DMS 273 (cell line): ENCODE measurements around the gene ELN.

Source experiments
- DNase-seq: peaks from one replicate; lab custom pipeline; 2025; ENCODE audit not compliant: unreplicated experiment; lab: John Stamatoyannopoulos, UW

Gene ELN

DNA sequence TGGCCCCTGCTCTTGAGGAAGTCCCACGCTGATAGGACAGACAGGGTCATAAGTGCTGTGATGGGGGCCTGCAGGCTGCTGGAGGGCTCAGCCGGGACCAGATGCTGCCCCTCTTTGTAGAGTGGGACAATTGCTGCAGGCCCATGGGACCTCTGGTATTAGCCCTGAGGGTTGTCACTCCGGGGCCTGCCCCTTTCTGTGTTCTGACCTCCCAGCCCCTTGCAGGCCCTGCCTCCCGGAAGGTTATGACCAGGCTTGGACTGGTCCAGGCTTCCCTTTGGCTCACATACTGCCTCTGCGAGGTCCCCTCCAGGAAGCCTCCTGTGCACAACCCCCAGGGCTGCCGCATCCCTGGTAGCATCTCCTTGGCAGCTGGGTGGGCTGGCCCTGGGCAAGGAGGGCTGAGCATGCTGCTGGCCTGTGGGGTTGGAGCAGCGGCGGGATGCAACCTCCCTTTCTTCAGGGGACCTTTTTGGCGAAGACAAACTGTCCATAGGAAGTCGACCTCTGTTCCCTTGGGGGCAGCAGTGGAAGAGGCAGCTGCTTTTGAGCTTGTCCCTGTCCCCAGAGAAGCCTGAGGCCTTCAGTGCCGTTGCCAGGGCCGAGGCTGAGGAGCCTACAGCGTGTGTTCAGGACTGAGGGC lies 64.5 kb downstream of the ELN start:
- no peak for DNase-seq

DNA sequence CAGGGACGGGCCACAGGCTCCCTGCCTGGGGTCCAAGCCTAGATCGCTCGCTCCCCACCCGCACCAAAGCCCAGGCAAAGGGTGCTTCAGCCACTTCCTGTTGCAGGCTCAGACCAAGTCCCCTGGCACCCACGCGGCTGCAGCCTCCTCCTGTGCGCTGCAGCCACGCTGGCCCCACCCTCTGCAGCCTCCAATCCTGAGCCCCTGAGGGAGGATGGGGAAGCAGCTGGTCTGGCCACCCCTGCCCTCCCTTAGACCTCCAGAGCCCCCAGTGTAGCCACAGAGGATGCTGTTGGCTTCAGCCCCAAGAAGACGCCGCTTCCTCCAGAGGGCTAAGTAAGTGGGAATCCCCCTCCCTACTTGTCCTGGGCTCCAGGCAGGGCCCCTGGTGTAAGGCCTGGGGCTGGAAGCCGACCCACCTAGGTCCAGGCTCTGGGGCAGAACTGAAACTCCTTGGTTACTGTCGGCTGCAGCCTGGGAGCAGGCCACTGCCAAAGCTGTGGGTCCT lies 65.0 kb downstream of the ELN start:
- no peak for DNase-seq

DNA sequence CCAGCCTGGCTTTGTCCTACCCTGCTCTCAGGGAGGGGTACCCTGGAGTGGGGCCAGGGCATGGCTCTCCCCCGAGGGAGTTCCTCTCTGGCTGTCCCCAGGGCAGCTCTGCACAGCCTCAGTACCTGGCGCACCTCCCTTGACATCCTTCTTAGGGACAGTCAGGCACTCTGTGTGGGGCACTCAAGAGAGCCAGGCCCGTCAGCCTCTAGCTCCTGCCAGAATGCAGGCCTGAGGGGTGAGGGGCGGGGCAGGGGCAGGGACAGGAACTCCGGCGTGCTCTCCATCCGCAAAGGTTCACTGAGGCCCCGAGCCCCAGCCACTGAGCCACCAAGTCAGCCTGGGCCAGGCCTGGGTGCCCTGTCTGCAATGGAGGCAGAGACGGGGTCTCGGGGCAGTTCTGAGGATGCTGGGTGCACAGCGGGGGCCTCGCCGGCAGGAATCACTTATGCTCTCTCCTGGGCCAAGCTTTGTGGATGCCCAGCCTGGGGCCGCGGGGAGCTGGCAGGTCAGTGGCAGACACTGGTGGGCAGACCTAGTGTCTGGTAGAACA lies 65.8 kb downstream of the ELN start:
- no peak for DNase-seq

DNA sequence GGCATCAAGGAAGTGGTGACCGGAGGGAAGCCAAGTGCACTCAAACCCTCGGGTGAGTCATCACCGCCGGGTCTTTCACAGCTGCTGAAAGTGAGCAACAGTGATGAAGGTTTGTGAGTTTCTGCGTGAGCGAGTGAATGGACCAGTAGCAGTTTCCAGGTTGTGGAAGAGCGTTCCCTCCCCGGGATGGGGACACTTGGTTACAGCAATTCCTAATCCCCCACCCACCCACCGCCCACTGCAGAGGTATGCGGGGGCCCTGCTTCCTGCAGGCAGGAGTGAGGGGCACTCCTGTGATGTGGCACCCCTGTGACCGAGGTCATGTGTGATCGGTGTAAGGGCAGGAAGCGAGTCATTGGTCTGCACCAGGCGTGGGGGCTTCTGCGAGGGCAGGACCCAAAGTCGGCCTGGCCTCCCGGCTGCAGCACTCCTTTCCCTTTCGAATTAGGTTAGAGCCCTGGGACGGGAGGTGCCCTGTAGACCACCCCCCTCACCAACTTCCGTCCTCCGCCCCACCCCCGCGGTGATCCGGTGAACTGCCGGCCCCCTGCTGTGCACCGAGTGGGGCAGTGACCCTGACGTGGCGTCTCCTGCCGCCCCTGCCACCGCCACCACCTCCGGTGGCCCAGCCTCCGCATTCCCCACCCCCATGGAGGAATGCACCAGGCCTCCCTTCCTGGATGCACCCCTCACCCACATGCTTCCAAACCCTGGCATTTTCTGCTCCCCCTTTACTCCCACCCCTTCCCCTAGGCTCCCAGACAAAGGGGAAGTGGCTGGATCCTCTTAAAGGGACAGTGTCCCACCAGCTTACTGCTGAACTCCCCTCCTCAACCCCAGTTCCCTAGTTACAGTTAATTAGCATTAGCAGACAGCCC lies 66.5 kb downstream of the ELN start:
- DNase-seq, result no peak

DNA sequence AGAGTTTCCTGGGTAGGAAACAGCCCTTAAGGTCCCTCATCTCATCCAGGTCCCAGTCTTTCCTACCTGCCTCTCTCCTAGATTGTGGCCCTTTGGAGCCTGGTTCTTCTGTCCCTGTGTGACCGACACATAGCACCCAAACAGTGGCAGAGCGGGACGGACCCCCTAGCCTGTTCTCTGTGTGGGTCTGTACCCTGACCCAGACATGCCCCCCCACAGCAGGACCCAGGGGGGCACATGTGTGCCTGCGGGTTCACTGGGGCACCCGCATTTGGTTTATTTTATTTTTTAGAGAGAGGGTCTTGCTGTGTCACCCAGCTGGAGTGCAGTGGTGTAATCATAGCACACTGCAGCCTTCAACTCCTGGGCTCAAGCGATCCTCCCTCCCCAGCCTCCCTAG lies 67.2 kb downstream of the ELN start:
- no peak for DNase-seq

DNA sequence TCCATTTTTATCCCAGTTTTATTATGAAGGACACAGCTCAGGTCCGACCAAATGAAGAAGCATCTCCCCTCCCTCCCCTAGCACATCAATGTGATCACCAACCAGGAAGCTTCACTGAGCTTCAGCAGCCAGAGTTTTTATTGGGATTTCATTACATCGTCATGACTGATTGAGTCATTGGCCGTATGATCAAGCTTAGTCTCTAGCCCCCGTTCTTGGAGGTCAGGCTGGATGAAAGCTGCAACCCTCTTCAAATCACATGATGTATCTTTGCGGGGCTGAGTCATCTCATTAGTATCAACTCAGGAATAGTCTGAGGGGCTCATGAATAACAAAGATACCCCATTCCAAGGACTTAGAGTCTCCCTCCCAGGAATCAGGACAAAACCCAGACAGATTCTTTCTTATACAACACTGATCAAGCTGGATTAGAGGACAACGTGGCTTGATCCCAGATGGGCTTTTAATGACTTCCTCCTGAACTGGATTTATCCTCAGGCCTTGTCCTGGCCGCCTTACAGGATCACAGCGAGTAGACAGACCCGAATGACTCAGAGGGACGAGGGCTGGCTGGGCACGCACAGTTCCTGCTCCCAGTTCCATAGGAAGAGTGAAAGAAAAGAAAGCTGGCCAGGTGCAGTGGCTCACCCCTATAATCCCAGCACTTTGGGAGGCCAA lies 70.1 kb downstream of the ELN start:
- DNase-seq, result no peak

DNA sequence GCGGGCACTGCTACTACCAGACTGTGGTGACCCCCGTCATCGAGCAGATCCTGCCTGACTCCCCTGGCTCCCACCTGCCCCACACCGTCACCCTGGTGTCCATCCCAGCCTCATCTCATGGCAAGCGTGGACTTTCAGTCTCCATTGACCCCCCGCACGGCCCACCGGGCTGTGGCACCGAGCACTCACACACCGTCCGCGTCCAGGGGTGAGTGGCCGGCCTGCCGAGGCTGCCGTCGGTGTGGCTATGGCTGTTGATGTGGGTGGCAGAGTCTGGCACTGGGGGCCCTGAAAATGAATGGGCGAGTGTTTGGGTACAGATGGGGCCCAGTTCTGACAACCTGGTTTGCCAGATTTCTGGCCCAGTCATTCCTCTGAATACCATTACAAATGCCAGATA lies 71.1 kb downstream of the ELN start:
- DNase-seq, result no peak

DNA sequence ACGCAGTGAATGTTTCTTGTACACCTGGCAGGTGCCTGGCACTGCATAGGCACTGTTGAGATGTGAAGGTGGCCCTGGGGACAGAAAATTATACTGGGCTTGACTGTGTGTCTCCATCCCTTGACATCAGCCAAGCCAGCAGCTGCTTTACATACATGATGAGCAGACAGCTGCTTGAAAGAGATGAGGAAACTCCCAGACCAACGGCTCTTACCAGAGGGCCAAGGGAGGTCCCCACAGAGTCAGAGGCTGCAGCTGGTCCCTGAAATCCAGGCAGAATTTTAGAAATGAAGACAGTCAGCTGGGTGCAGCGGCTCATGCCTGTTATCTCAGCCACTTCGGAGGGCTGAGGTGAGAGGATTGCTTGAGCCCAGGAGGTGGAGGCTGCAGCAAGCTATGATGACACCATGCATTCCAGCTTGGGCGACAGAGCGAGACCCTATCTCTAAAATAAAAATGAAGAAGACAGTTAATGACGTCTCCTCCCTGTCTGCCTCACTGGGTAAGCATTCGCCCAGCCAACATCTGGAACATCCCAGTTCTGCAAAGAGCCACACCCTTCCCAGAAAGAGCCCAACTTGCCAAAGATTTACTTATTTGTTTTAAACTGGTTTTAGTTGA lies 73.2 kb downstream of the ELN start:
- DNase-seq, result no peak

DNA sequence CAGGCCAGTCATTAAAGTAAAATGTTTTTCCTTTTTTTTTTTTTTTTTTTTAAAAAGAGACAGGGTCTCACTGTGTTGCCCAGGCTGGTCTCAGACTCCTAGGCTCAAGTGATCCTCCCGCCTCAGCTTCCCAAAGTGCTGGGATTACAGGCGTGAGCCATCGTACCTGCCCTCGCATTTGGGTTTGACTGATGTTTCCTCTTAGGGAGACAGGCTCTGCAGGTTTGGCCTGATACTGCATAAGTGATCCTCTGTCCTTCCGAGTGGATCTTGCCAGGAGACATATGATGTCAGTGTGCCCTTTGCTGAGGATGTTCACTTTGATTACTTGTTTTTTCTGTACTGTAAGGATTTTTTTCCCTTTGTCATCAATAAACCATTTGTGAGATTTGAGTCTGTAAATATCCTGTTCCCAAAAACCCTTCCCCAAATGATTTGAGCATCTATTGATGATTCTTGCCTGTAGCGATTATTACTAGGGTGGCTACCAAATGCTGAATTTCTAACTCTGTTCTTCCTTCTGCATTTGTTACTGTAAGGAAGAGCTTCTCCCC lies 75.3 kb downstream of the ELN start:
- no peak for DNase-seq

DNA sequence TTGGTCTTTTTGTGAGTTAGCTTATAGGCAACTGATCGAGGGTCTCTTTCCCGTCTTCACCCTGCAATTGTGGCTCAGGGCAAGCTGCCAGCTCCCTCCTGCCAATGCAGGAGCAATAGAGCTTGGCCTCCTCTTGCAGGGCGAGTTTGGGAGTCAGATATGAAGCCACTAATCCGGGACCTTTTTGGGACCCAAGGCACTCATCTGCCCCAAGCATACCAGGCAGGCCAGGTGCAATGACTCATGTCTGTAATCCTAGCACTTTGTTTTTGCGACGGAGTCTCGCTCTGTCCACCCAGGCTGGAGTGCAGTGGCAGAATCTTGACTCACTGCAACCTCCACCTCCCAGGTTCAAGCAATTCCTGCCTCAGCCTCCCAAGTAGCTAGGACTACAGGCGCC lies 76.7 kb downstream of the ELN start:
- DNase-seq, result no peak

DNA sequence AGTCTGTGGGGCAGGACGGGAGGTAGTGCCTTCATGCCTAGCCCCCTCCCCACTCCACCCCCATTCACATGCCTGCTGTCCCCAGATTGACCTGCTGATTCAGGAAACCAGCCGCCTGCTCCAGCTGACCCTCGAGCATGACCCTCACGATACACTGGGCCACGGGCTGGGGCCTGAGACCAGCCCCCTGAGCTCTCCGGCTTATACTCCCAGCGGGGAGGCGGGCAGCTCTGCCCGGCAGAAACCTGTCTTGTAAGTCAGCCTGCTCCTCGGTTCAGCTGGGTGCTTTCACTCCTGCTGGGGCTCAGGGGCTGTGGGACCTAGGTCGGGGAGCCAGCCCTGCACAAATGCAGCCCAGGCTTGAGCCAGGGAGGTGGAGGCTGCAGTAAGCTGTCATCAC lies 78.0 kb downstream of the ELN start:
- DNase-seq, result no peak

DNA sequence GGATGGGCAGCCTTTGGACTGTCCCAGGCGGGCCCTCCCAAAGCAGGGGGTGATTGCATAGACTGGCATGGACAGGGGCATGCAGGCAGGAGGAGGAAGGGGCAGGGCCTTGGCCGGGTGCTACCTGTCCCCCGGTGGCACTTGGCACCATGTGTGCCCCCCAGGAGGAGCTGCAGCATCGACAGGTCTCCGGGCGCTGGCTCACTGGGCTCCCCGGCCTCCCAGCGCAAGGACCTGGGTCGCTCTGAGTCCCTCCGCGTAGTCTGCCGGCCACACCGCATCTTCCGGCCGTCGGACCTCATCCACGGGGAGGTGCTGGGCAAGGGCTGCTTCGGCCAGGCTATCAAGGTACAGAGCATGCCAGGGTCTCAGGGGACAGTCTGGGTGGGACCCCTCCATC lies 78.9 kb downstream of the ELN start:
- no peak for DNase-seq

DNA sequence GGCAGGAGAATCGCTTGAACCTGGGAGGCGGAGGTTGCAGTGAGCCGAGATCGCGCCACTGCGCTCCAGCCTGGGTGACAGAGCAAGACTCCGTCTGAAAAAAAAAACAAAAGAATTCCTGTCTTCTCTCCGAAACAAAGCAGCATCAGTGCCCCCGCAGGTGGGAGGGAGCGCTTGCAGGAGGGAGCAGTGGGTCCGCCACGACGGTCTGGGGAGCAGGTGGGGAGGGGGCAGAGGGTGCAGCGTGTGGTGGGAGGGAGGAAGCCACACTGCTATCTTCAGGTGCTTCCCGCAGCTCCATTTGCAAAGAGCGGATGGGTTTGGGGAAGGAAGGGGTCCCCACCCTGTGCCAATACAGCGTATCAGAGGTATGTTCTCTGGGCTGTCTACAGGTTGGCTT lies 87.4 kb downstream of the ELN start:
- DNase-seq, result peak; percentile 40

DNA sequence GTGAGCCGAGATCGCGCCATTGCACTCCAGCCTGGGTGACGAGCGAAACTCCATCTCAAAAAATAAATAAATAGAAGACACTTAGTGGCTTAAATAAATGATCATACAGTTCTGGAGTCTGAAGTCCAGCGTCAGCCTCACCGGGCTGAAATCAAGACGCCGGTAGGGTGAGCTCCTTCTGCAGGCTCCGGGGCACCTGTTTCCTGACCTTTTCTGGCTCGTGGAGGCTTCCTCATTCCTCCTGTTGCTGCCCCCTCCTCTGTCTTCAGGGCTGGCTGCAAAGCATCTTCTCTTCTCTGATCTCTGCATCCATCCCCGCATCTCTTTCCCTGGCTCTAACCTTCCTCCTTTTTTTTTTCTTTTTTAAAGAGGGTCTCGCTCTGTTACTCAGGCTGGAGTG lies 88.4 kb downstream of the ELN start:
- no peak for DNase-seq
